HG02938 (cell line): ENCODE measurements around the gene PLCG2.
"Not testable (repeated sequence)": the region's sequence is repeated elsewhere in the genome, so short reads cannot be mapped to it uniquely, and the experiment has no call there.

Experiments
- ATAC-seq: cut with Tn5 transposase; IDR thresholded peaks from one replicate; pipeline ENCODE4 v1.9.1; 2021; ENCODE audit warnings: mild to moderate bottlenecking, moderate library complexity; ENCODE audit not compliant: unreplicated experiment

Gene PLCG2

GRCh38 chr16:81778861-81779535 lies at the start of gene PLCG2:
PLCG2 (plus strand) TSS chr16:81779291; CDS start chr16:81785990, 6,699 bp downstream.
- ATAC-seq, result peak; percentile 79

DNA sequence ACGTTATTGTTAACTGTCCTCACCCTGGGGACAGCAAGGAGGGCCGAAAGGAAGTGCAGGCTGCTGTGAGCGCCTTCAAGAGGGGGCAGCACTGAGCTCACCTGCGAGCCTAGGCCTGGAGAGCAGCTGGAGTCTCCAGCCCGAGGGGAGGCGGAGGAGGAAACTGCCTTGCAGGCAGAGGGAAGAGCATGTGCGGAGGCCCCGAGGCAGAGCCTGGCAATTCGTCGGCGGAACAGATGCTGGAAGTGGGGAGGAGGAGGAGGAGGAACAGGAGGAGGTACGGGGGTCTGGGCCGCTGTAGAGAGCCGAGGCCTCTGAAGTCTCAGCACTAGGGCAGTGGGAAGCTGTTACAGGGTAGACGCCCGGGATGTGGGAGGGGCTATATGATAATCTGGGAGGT lies 49.6 kb upstream of the PLCG2 start:
- no peak for ATAC-seq

GRCh38 chr16:81730090-81731051 lies 48.7 kb upstream of the PLCG2 start:
- peak; percentile 66 for ATAC-seq

DNA sequence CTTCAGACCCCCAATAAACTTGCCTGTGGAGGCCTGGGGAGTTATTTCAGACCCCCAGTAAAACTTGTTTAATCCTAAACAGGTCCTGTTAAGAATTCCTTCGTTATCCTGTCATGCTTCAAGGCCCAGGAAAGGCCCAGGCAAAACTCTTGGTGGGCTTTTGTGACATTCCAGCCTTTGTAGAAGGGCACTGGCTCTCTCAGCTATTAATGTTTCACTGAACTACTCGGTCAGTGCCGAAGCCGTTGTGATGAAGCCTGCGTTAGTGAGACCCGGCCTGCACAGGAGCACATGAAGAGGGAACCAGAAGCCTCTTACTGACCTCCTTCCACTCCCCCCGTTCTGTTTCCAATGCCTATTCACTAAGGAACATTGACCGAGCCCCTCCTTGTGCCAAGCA lies 47.4 kb upstream of the PLCG2 start:
- no peak for ATAC-seq

GRCh38 chr16:81732699-81733098 lies 46.4 kb upstream of the PLCG2 start:
- no peak for ATAC-seq

- ATAC-seq, result no peak
Measured at GRCh38 chr16:81733295-81733694, 45.8 kb upstream of the PLCG2 start.

DNA sequence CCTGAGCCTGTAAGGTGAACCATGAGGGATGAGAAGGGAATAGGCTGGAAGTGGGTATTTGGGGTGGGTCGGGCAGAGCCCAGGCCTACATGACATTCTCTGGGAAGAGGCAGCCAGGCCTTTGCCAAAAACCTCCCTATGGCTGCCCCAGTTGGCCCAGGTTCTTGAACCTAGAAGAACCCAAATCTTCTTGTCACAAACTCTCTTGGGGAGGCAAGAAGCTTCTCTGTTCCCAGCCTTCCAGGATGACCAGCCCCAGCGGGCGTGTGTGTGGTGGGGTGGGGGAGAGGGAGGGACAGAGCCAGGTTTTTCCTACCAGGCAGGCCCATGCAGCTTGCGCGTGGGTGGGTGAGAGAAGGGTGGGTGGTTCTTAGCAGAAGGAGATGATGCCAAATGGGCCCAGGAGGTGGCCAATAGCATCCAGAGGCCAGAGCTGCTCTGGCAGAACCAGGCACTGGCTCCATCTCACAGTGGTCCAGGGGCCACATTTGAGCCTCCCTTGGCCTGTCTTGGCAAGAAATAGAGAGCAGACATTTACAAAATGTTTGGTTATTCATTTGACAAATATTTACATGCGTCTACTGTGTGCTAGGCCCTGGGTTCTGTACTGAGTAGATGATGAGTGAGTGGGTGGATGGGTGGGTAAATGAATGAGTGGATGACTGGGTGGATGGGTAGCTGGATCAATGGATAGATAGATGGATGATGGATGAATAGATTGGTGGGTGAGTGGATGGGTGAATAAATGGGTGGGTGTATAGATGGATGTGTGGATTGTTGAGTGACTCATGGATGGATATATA lies 44.3 kb upstream of the PLCG2 start:
- no peak for ATAC-seq

DNA sequence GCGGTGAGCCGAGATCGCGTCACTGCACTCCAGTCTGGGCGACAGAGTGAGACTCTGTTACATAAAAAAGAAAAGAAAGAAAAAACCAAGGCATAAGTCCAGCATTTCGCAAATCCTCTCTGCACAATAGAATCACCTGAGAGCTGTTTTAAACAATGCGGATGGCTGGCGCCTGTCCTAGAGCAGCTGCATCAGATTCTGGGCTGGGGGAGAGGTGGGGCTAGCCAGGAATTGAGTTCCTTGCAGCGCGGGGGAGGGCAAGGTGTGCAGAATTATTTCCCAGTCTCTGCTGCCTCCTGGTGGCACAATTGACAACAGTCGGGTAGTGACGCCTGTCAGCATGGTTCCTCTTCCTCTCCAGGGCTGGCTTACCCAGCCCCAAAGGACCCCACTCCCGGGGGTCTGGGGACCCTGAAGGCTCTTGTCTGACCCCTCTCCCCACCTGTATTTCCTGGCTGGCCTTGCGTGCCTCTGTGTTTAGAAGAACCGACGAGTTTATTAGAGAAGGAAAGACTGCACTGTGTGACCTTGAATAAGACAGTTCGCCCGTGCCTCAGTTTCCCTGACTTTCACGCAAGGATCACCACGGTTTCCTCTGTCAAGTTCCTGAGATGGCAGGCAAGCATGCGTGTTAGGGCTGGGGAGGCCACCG lies 41.1 kb upstream of the PLCG2 start:
- peak; percentile 60 for ATAC-seq

- ATAC-seq, result no peak
Measured at GRCh38 chr16:81738783-81739496, 40.2 kb upstream of the PLCG2 start.

DNA sequence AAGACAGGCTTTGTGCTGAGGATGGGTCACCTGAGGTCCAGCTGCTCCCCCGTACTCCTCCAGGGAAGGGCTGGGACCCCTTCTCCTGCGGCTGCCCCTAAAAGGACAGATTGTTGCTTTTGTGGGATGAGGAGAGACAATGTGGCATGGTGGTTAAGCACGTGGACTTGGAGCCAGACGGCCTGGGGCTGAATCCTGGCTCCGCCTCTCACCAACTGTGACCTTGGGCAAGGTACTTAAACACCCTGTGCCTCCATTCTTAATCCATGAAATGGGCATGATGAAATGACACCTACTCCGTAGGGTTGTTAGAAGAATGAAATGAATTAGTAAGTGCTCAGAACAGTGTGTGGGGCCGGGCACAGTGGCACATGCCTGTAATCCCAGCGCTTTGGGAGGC lies 39.6 kb upstream of the PLCG2 start:
- ATAC-seq, result no peak

- ATAC-seq, result peak; percentile 58
Measured at GRCh38 chr16:81740169-81740568, 38.9 kb upstream of the PLCG2 start.

- ATAC-seq, result not testable (repeated sequence)
Measured at GRCh38 chr16:81741430-81741770, 37.7 kb upstream of the PLCG2 start.

GRCh38 chr16:81744385-81744784 lies 34.7 kb upstream of the PLCG2 start:
- ATAC-seq, result no peak

DNA sequence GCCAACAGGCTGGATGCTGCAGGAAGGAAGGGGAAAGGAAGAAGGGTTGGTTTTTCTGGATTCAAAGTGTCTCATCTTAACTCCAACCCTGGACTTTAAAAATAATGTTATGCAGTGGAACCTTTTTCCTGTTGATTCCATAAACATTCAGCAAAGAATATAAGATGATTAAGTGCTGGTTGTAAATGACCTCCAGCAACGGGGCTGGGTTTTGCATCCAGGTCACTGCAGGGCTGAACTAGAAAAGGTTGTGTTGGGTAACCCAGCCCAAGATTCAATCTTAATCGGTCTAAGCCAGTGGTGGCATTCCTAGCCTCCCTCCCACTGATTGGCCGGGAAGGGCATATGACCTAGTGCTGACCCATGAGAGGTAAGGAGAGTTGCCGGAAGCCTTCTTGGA lies 34.2 kb upstream of the PLCG2 start:
- ATAC-seq, result no peak

DNA sequence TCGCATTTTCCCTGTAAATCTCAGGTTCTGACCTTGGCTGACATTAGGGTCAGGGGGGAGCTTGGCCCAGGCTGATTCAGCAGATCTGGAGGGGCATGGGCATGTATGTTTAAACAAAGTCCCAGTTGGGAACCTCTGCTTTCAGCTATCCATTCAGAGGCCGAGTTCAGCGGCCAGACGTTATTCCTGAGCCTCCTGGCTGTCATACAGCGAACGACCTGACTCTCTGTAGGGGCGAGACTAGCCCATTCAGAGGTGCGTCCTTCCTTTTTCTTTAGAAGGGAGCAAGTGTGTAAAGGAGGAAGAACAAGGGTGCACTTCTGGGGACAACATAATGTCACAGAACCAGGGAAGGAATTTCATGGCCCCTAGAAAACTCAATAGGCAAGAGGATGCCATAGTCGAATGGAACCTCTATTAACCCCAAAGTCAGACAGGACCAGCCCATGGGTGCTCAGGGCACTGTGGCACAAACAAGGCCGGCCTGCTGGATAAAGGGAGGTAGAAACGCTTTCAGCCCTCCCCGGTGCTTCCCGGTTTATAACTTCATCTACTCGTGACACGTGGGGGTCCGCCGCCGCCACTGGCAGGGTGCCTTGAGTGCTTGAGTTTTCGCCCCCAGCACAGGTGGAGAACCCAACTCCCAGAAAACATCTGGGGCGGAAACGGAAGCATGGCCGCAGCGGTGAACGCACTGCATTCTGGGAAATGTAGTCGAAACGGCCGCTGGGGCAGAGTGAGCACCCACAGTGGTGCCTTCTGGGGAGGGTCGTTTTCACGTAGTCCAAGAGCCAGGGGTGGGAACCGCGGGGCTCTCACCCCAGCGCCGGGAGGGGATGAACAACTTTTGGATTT lies 33.2 kb upstream of the PLCG2 start:
- ATAC-seq, result peak; percentile 65

GRCh38 chr16:81746566-81746965 lies 32.5 kb upstream of the PLCG2 start:
- ATAC-seq, result no peak

DNA sequence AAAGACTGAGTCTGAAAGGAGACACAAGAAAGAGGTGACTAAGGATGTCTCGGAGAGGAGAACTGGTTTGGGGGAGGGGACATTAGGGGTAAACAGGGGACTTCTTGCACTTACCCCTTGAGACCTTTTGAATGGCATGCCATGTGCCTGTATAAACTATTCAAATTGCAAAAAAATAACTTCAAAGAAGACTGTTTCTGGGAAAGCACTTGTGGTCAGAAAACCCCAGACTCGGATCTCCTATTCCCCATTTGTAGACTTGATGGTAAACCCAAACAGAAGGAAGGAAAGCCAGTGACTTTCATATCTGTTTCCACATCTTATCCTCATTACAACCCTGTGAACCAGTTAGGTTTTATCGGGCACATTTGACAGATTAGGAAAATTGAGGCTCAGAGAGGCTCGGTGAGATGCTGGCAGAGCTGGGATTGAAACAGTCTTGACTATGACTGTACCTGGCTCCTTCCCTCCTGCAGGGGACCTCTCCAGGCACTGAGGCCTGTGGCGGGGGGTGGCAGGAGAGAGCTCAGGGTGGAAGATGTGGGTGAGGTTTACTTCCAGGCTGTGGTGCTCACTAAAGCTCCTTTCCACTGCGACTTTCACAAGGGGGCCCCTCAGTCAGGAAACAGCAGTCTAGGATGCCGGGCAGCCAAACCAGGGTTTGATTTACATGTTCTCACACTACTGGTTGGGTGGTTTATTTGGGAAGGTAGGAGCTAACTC lies 30.5 kb upstream of the PLCG2 start:
- ATAC-seq, result no peak

DNA sequence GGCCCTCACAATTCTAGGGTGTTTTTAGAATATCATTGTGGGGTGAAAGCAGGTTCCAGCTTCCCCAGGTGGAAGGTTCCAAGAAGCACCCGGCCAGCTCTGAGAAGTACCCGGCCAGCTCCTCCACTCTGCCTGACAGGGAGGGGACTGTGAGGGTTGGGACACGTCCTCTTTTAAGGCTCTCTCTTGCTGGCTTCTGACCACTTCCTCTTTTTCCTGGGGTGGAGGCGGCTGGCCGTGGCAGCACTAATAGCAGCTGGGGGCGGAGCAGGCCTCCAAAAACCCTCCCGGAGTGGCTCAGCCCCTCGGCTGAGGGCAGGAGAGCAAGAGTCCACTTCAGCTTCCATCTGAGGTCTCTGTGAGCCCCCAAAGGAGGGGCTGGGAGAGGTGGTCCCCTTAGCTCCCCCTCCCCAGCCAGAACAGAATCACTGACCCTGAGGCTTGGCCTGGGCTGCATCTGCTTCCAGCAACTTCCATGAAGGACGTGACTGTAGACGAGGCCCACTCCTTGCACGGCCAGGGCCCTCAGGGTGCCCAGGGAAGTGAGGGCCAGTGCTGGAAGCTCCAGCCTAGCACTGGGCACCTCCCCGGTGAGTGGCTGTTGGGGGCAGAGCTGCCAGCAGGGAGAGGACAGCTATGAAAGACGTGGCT lies 26.7 kb upstream of the PLCG2 start:
- peak; percentile 95 for ATAC-seq
